Renal cortex interstitium (tissue), 11 donors: ENCODE measurements around the gene SLC6A1. TPM values are rescaled to one million over a fixed set of nuclear protein-coding genes. Genes with fewer than 3 reads are reported as not detected.

Experiments used
- DNase-seq, 11 donors: peaks; one replicate each; pipeline ENCODE4 v3.0.0-alpha.2; 2013; ENCODE audit warnings: low read depth in 9 of 11, low spot score in 4 of 11; ENCODE audit errors: extremely low read depth in 1 of 11
- polyA plus RNA-seq, 3 donors: library from polyadenylated mRNA; unstranded; fragments of 120-200 nt; gene quantifications; one replicate each; pipeline ENCODE4 v1.2.1, GENCODE V29; 2013; ENCODE audit not compliant: insufficient read length in 3 of 3

The SLC6A1 gene
- polyA plus RNA-seq, 3 donors = 0.65 to 1.9 (median 0.82) TPM

GRCh38 chr3:10985181-10985580, 7.4 kb upstream of the SLC6A1 start:
- DNase-seq = no peak

- DNase-seq = no peak
Measured at GRCh38 chr3:10986592-10986991, 6.0 kb upstream of the SLC6A1 start.

- DNase-seq = no peak
Measured at GRCh38 chr3:10988001-10988665, 4.4 kb upstream of the SLC6A1 start.

DNA sequence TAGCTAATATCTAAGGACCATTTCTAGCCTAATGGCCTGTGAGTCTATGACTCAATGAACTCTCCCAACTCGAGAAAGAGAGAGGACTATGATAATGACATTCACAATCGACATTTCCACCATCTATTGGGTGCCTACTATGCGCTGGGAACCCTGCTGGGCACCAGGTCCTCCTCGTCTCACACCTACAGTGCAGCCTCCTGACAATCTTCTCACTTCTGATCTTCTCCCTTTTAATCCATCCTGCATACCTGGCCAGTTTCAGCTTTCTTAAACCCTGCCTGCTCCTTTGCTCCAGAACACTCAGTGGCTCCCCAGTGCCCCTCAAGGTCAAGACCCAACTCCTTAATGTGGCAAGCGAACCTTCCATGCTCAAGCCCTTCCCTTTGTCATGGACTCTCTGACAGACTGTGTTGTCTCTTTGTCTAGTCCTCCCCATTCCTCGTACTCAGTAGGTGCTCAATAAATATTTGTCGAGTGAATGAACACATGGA, 3.5 kb upstream of the SLC6A1 start:
- DNase-seq = no peak

GRCh38 chr3:10992943-10993728, 588 bp downstream of the SLC6A1 start:
- DNase-seq = no peak

- no peak for DNase-seq
Measured at GRCh38 chr3:10993729-10994065, 1.1 kb downstream of the SLC6A1 start.

DNA sequence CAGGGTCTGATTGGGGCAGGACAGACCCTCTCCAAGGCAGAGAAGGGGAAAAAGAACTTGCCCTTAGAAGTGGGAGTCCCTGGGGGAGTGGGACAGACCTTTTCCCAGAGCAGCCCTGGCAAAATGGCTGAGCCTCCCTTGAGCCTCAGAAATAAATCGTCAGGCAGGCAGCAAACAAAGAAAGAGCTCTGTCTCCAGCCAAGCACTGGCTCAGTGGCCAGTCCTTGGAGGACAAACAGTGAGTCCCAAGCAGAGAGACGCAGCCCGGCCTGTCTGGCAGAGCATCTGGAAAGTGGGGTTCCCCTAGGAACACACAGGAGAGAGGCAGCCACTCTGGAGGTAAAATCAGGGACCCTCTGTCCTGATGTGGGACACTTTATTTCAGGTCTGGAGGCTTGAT, 1.8 kb downstream of the SLC6A1 start:
- DNase-seq = no peak

DNA sequence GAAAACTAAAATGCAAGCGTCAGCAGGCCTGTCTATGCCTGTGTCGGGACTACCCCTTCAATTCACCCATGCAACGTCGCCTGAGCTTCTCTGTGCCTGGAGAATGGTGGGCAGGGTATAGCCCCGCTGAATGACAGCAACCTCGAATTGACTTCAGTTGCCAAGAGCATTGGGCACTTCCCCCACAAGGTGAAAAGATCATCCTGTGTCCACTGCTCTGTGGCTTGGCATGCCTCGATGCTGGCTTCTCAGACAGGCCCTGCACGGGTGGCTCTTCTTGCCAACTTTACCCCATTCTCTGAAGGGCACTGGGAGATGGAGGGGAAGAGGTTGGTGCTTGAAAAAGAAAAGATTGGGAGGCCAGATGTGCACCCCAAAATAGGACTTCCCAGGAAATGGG, 3.3 kb downstream of the SLC6A1 start:
- no peak for DNase-seq

- DNase-seq = no peak
Measured at GRCh38 chr3:10996345-10997013, 3.9 kb downstream of the SLC6A1 start.

DNA sequence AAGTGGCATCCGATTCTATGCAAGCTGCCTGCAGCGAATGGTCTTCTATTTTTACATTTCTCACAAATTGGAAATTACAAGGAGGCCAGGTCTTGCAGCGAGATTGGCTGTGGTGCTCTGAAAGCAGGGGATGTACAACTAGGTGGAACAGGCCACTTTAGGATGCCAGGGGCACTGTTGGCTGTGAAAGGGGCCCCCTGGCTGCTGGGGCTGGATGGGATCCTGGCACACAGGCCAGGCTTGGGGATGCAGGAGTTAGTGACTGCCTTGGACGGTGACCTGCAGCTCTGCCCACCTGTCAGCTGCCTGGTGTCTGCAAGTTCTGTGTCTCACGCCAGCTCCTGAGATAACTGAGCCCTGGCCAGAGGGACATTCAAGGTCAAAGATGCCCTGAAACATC, 4.6 kb downstream of the SLC6A1 start:
- no peak for DNase-seq

DNA sequence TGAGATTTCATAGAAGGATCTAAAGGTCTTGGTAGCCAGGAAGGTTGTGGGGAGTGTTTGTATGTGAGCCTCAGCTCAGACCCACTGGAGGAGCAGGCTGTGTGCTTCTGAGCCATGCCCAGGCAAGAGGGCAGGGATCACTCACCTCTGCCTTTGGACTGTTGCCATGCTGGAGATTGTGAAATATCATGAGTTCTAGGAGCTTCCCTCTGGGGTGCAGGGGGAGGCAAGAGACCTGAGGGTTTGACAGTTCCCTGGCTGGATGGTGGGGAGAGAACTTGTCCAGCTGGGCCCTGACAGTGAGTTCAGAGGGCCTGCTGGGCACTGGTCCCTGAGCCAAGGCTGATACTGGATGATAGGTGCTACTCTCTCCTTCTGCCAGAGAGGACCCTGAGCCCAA, 6.0 kb downstream of the SLC6A1 start:
- no peak for DNase-seq

- no peak for DNase-seq
Measured at GRCh38 chr3:10999221-11000107, 6.9 kb downstream of the SLC6A1 start.

DNA sequence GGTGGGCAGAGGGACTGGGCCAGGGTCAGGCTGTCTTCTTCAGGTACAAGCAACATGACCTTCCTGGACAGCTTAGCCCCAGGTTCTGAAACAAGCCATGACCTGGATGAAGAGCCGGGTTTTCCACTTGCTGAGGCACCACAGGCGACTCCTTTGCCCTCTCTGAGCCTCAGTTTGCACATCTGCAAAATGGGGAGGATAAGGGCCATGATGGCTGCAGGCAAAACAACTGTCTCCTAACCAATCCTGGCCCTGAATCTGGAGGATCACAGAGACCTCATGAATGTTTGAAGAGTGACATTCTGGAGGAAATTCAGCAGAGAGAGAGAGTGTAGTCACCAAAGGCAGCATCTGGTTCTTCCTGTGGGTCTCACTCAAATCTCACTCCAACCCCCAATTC, 8.0 kb downstream of the SLC6A1 start:
- DNase-seq = no peak

DNA sequence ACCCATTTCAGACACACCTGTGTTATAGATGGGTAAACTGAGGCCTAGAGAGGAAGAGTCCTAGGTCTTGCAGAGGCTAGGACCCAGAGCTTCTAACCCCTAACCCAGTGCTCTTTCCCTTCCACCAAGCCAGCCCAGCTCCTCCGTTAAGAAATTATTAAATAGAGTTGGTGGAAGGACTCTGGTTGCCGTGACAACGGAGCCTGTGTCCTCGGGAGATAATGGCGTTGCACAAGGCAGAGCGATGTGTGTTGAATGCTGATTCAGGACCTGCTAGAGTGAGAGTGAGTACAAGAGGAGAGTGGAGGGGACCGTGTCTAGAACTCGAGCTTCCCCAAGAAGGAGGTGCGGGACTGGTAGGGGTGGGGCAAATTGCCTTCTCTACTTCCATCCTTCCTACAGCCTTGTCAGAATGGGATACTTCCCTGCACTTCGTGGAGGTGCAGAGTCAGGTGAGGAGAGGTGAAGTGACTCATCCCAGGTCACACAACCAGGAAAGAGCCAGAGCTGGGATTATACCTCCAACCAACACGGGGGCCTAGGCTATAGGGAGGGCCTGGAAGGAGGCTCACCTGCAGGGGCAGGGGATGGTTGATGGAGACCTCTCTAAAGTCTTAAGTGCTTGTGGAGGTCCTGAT, 8.6 kb downstream of the SLC6A1 start:
- DNase-seq = no peak

GRCh38 chr3:11001658-11002021, 9.1 kb downstream of the SLC6A1 start:
- DNase-seq = no peak

DNA sequence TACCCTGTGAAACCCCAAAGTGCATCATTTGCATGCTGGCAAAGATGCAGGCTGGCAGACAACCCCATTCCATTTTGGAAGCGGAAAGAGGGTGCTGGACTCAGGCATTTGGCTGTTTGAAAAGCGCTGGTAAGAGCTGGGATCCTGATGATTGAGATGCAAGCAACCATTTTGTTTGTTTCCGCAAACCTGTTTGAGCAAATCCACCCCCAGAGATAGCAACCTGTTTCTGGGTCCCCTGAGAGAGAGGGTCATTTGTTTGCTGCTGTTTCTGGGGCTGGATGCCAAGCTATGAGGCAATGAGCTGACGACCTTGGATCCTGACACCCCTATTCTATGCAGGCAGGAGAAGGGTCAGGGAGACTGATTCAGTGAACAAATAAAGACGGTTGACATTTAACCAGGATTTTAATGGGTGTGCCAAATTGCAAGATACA, 9.8 kb downstream of the SLC6A1 start:
- no peak for DNase-seq

GRCh38 chr3:11004563-11004962, 12.0 kb downstream of the SLC6A1 start:
- no peak for DNase-seq

- no peak for DNase-seq
Measured at GRCh38 chr3:11005686-11006256, 13.2 kb downstream of the SLC6A1 start.
